GM20431 (cell line): ENCODE data around the gene CUL5.
"Not testable (repeated sequence)": the region's sequence is repeated elsewhere in the genome, so short reads cannot be mapped to it uniquely, and the experiment has no call there.

Source experiments
- in situ Hi-C: fragments of 300-500 bp; cut with MseI, MboI; formaldehyde crosslinking; loops from one replicate; pipeline ENCODE4 v1.15.0; 2020; ENCODE audit warnings: low sequenced_read_pairs; ENCODE audit not compliant: unreplicated experiment

The CUL5 gene

DNA sequence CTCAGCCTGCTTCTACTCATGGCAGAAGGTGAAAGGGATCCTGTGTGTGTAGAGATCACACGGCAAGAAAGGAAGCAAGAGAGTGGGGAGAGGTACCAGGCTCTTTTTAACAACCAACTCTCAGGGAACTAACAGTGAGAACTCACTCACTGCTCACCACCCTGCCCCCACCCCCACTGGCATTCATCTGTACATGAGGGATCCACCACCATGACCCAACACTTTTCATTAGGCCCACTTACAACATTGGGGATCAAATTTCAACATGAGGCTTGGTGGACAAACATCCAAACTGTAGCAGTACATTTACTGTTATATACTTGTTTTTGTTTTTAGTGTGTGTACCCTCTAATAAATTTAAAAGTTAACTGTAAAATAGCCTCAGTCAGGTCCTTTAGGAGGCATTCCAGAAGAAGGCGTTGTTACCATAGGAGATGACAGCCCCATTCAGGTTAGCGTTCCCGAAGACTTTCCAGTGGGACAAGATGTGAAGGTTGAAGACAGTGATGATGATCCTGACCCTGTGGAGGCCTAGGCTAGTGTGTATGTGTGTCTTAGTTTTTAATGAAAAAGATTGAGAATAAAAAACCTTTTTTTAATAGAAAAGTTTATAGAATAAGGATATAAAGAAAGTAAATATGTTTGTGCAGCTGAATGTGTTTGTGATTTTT is 11.3 kb downstream of the CUL5 start:
- in situ Hi-C loops = no loop called here

- in situ Hi-C loops = no loop called here
Measured at GRCh38 chr11:108025387-108026080, 16.8 kb downstream of the CUL5 start.

- in situ Hi-C loops = no loop called here
Measured at GRCh38 chr11:108027057-108027456, 18.4 kb downstream of the CUL5 start.

DNA sequence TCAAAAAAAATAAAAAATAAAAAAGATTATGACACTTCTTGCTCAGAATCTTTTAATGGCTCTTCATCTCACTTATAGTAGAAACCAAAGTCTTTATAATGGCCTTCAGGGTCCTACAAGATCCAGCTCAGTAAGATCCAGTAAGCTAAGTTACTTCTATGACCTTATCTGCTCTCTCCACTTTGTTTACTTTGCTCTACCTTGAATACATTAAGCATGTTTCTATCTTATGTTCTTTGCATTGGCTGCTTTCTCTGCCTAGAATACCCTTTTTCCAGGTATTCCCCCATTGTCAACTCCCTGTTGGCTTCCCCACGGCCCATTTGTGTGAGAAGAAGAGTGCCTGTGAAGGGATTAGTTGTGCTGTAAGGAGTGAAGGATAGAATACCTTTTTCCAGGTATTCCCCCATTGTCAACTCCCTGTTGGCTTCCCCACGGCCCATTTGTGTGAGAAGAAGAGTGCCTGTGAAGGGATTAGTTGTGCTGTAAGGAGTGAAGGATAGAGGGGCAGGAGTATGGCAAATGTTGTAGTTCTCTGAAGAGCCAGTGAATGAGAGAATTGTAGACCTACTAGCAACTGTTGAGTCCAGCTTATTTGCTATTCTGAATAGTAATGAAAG is 20.2 kb downstream of the CUL5 start:
- in situ Hi-C loops = not testable (repeated sequence)

DNA sequence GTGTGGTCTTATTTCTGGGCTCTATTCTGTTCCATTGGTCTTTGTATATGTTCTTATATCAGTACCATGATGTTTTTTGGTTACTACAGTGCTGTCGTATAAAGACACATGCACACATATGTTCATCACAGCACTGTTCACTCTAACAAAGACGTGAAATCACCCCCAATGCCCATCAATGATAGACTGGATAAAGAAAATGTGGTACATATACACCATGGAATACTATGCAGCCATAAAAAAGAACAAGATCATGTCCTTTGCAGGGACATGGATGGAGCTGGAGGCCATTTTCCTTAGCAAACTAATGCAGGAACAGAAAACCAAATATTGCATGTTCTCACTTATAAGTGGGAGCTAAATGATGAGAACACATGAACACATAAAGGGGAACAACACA is 22.9 kb downstream of the CUL5 start:
- in situ Hi-C loops = not testable (repeated sequence)

GRCh38 chr11:108032800-108033199 is 24.1 kb downstream of the CUL5 start:
- in situ Hi-C loops = no loop called here

GRCh38 chr11:108034034-108034433 is 25.3 kb downstream of the CUL5 start:
- in situ Hi-C loops = no loop called here

- in situ Hi-C loops = no loop called here
Measured at GRCh38 chr11:108034952-108035351, 26.3 kb downstream of the CUL5 start.

GRCh38 chr11:108035690-108036089 is 27.0 kb downstream of the CUL5 start:
- in situ Hi-C loops = no loop called here

DNA sequence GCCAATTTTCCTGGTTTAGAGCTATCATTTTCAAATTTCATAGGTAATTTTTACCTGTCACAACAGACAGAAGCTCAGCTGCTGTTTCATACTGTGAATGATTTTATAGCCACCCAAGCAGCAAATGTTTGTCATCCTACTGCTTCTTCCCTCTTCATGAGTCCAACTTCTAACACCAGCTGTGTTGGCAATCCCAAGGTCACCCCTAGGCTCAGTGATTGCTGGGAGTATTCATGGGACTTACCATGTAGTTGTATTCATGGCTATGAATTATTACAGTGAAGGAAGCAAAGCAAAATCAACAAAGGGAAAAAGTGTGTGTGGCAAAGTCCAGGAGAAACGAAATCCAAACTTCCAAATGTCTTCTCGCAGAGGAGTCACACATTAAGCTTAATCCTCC is 28.5 kb downstream of the CUL5 start:
- in situ Hi-C loops = no loop called here

DNA sequence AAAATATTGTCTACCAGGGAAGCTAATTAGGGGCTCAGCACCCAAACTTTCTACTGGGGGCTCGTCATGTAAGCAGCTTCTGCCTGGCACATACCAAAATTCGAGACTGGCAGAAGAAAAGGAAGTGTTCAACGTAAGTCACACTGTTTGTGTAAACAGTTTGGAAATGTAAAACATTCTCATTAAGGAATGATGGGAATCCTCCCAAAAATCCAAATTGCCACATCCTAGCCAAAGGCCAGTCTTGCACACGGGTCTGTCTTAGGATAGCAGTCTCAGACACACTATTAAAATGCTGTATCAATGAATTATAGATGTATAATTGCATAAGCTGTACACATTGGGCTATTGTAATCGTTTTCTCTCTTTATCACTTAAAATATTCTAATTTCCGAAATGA is 28.9 kb downstream of the CUL5 start:
- in situ Hi-C loops = no loop called here

- in situ Hi-C loops = no loop called here
Measured at GRCh38 chr11:108048269-108048668, 39.6 kb downstream of the CUL5 start.

DNA sequence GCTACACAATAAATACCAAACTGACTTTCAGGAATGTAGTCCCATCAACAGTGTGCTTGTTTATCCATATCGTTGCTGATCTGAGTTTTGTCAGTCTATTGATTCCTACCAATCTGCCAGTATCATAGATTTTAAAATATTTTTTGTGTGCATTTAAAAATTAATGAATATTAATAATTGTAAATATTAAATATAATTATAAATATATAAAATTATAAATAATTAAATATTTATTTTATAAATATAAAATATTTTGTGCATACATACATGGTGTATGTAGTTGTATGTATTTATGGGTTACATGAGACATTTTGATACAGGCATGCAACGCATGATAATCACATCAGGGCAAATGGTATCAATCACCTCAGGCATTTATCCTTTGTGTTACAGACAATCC is 53.6 kb downstream of the CUL5 start:
- in situ Hi-C loops = no loop called here

GRCh38 chr11:108063410-108063809 is 54.7 kb downstream of the CUL5 start:
- in situ Hi-C loops = no loop called here

- in situ Hi-C loops = no loop called here
Measured at GRCh38 chr11:108069947-108070346, 61.2 kb downstream of the CUL5 start.

DNA sequence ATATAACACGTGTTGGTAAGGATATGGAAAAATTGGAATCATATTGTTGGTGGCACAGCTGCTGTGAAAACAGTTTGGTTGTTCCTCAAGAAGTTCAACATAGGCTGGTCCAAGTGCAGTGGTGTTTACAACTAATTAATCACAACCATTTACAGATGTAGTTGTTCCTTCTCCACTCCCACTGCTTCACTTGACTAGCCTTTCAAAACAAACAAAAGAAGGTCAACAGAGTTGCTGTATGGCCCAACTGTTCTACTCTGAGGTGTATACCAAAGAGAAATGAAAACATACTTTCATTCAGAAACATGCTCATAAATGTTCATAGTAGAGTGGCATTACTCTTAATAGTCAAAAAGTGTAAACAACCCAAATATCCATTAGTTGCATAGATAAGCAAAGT is 76.1 kb downstream of the CUL5 start:
- in situ Hi-C loops = no loop called here

- in situ Hi-C loops = no loop called here
Measured at GRCh38 chr11:108085672-108086071, 77.0 kb downstream of the CUL5 start.

- in situ Hi-C loops = no loop called here
Measured at GRCh38 chr11:108092134-108092533, 83.4 kb downstream of the CUL5 start.

DNA sequence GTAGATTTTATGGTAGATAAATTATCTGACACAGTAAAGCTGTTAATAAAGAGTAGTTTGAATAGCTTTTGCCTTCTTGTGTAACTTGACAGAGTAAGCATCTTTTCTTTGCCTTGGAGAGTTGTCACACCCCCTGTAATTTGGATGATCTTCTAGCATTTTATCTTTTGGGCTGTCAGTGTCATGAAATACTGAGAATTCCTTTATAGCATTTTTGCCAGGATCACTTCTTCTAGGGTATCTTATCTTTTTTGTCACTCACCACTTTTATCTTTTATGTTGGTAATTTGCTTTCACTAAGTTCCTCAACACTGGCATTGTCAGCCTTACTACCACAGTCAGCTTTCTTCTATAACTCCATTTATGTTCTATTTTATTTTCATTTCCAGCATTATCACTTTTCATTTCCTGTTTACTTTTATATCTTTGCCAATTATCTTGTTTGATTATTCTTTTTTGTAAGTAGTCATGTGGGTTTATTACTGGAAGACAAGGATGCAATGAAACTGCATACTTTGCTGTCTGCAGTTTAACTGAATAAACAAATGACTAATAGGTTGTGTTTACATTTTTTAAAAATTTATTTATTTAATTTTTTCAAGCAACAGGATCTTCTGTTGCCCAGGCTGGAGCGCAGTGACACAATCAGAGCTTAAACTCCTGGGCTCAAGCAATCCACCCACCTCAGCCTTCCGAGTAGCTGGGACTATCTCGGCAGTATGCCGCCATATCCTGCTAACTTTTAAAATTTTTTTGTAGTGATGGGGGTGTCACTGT is 84.6 kb downstream of the CUL5 start:
- in situ Hi-C loops = no loop called here

GRCh38 chr11:108097179-108097578 is 88.5 kb downstream of the CUL5 start:
- in situ Hi-C loops = no loop called here
